ENCODE data around the gene RBM19.

GRCh38 chr12:113926788-113927187 is 39.3 kb downstream of the RBM19 start:
- no peak for TF ChIP-seq CTCF (IDR thresholded peaks at IDR 0.05; ENCODE audit: low read depth, low read length, poor library complexity, severe bottlenecking)
- TF ChIP-seq EZH2phosphoT487 (IDR thresholded peaks at IDR 0.05; ENCODE audit: borderline replicate concordance, low read length): no peak
